Muscle of leg (tissue), 11 donors: ENCODE measurements around the gene GALNT9. TPM values are rescaled to one million over a fixed set of nuclear protein-coding genes. Genes with fewer than 3 reads are reported as not detected.
A peak's percentile ranks its signal among the peaks of the same experiment; 100 is the strongest.
"Not testable (repeated sequence)": the region's sequence is repeated elsewhere in the genome, so short reads cannot be mapped to it uniquely, and the experiment has no call there.

Experiments
- DNase-seq: peaks from one replicate; pipeline ENCODE4 v3.0.0; 2013
- H3K27ac ChIP-seq: one replicate; pipeline ENCODE4 v1.5.1; 2013; ENCODE audit warnings: mild to moderate bottlenecking, low read length, control low read depth
- H3K27me3 ChIP-seq: one replicate; pipeline ENCODE4 v1.6.1; 2013; ENCODE audit warnings: low read length; ENCODE audit not compliant: control insufficient read depth, insufficient read depth
- H3K36me3 ChIP-seq: one replicate; pipeline ENCODE4 v1.6.1; 2013; ENCODE audit warnings: low read length; ENCODE audit not compliant: control insufficient read depth, insufficient read depth
- H3K4me1 ChIP-seq: one replicate; pipeline ENCODE4 v1.6.1; 2013; ENCODE audit warnings: low read length; ENCODE audit not compliant: control insufficient read depth, insufficient read depth
- H3K4me3 ChIP-seq: one replicate; pipeline ENCODE4 v1.5.1; 2013; ENCODE audit warnings: low read length, control low read depth
- H3K9me3 ChIP-seq: replicated peaks from 2 replicates; pipeline ENCODE4 v1.6.1; 2013; ENCODE audit warnings: low read depth, low read length; ENCODE audit not compliant: control insufficient read depth
- WGBS: methylation state at CpG from one replicate; pipeline ENCODE4 v1.1.5; 2013; ENCODE audit warnings: missing lambda C conversion rate; ENCODE audit not compliant: insufficient coverage; 5-methylcytosine and 5-hydroxymethylcytosine counted together
- polyA plus RNA-seq, 8 donors: library from polyadenylated mRNA; unstranded; fragments of 120-200 nt; gene quantifications; one replicate each; pipeline versions ENCODE4 v1.2.1 to v1.2.3, GENCODE V29; 2013; ENCODE audit warnings: inconsistent platforms in 1 of 8, low replicate concordance in 1 of 8; ENCODE audit not compliant: insufficient read length in 8 of 8, insufficient read depth in 1 of 8
- total RNA-seq: library from RNA; stranded (reverse); fragments of 120-200 nt; gene quantifications from one replicate; pipeline ENCODE4 v1.2.4, GENCODE V29; 2013

The GALNT9 gene
- total and polyA plus RNA-seq, 9 donors, result 0.91 to 3.0 (median 2.0) TPM

- H3K9me3 ChIP-seq, result not testable (repeated sequence)
- H3K27me3 ChIP-seq, result peaks cover 11% of the 10 kb centered on the region
- 85% methylated on average over 5 of the region's 12 CpGs for WGBS
Observed at GRCh38 chr12:132219761-132220160, 109.6 kb downstream of the GALNT9 start.

GRCh38 chr12:132219323-132219722 lies 110.1 kb downstream of the GALNT9 start:
- H3K36me3 ChIP-seq, result no peaks in the 10 kb centered on the region
- peak overlapping the region; percentile 62 for H3K27ac ChIP-seq
- peaks cover 5% of the 10 kb centered on the region for H3K9me3 ChIP-seq
- DNase-seq, result peak; percentile 74
- peaks cover 24% of the 10 kb centered on the region for H3K4me1 ChIP-seq
- no peak overlapping the region for H3K4me3 ChIP-seq
- H3K27me3 ChIP-seq, result peaks cover 11% of the 10 kb centered on the region
- 81% methylated on average over 6 of the region's 16 CpGs for whole genome bisulfite sequencing

More at GRCh38 chr12:132219761-132220160, 109.6 kb downstream of the GALNT9 start:
- not testable (repeated sequence) for H3K4me3 ChIP-seq, H3K27ac ChIP-seq, DNase-seq, H3K36me3 ChIP-seq
- H3K4me1 ChIP-seq, result peaks cover 24% of the 10 kb centered on the region

GRCh38 chr12:132218915-132219314 lies 110.5 kb downstream of the GALNT9 start:
- H3K4me1 ChIP-seq, result peaks cover 24% of the 10 kb centered on the region
- H3K27me3 ChIP-seq, result peaks cover 14% of the 10 kb centered on the region
- H3K36me3 ChIP-seq, result no peaks in the 10 kb centered on the region
- peak overlapping the region; percentile 62 for H3K27ac ChIP-seq
- DNase-seq, result peak; percentile 43
- 80% methylated on average over 1 of the region's 13 CpGs for WGBS
- no peak overlapping the region for H3K4me3 ChIP-seq
- peaks cover 5% of the 10 kb centered on the region for H3K9me3 ChIP-seq

- Histone ChIP-seq H3K36me3 (no peaks in the 10 kb centered on the region), H3K27ac (peak overlapping the region; percentile 62), H3K9me3 (peaks cover 5% of the 10 kb centered on the region), H3K27me3 (peaks cover 14% of the 10 kb centered on the region), H3K4me3 (no peak overlapping the region), H3K4me1 (peaks cover 24% of the 10 kb centered on the region)
- WGBS, result 72% methylated on average over 14 of the region's 14 CpGs
- DNase-seq, result no peak
Observed at GRCh38 chr12:132218527-132218875, 110.9 kb downstream of the GALNT9 start.

GRCh38 chr12:132217800-132218526 lies 111.4 kb downstream of the GALNT9 start:
- WGBS, result 81% methylated on average over 6 of the region's 7 CpGs
- Histone ChIP-seq H3K4me3 (no peak overlapping the region), H3K27ac (no peak overlapping the region), H3K9me3 (peaks cover 5% of the 10 kb centered on the region), H3K36me3 (no peaks in the 10 kb centered on the region), H3K4me1 (peaks cover 24% of the 10 kb centered on the region), H3K27me3 (peaks cover 14% of the 10 kb centered on the region)
- DNase-seq, result no peak

GRCh38 chr12:132217371-132217770 lies 112.0 kb downstream of the GALNT9 start:
- Histone ChIP-seq H3K36me3 (no peaks in the 10 kb centered on the region), H3K27ac (no peak overlapping the region), H3K4me3 (no peak overlapping the region), H3K4me1 (peaks cover 20% of the 10 kb centered on the region), H3K9me3 (peaks cover 5% of the 10 kb centered on the region), H3K27me3 (peaks cover 14% of the 10 kb centered on the region)
- DNase-seq, result no peak
- WGBS, result 93% methylated on average over 1 of the region's 1 CpG

GRCh38 chr12:132216354-132216987 lies 112.9 kb downstream of the GALNT9 start:
- DNase-seq, result no peak
- H3K9me3 ChIP-seq, result peaks cover 5% of the 10 kb centered on the region
- H3K4me3 ChIP-seq, result no peak overlapping the region
- H3K4me1 ChIP-seq, result peaks cover 17% of the 10 kb centered on the region
- no peaks in the 10 kb centered on the region for H3K36me3 ChIP-seq
- no peak overlapping the region for H3K27ac ChIP-seq
- WGBS, result 74% methylated on average over 18 of the region's 21 CpGs
- H3K27me3 ChIP-seq, result peaks cover 12% of the 10 kb centered on the region

GRCh38 chr12:132215299-132215989 lies 113.9 kb downstream of the GALNT9 start:
- no peak for DNase-seq
- peaks cover 17% of the 10 kb centered on the region for H3K4me1 ChIP-seq
- peaks cover 12% of the 10 kb centered on the region for H3K27me3 ChIP-seq
- no peak overlapping the region for H3K4me3 ChIP-seq
- H3K27ac ChIP-seq, result no peak overlapping the region
- H3K36me3 ChIP-seq, result no peaks in the 10 kb centered on the region
- WGBS, result 83% methylated on average over 22 of the region's 28 CpGs
- H3K9me3 ChIP-seq, result peaks cover 3% of the 10 kb centered on the region

- no peaks in the 10 kb centered on the region for H3K36me3 ChIP-seq
- H3K27me3 ChIP-seq, result peaks cover 14% of the 10 kb centered on the region
- H3K4me3 ChIP-seq, result no peak overlapping the region
- no peak overlapping the region for H3K27ac ChIP-seq
- DNase-seq, result no peak
- peaks cover 16% of the 10 kb centered on the region for H3K4me1 ChIP-seq
- no peaks in the 10 kb centered on the region for H3K9me3 ChIP-seq
- WGBS, result 43% methylated on average over 22 of the region's 22 CpGs
Observed at GRCh38 chr12:132214891-132215290, 114.5 kb downstream of the GALNT9 start.

GRCh38 chr12:132214161-132214476 lies 115.3 kb downstream of the GALNT9 start:
- 74% methylated on average over 7 of the region's 13 CpGs for WGBS
- no peak for DNase-seq
- no peaks in the 10 kb centered on the region for H3K36me3 ChIP-seq
- peaks cover 12% of the 10 kb centered on the region for H3K4me1 ChIP-seq
- no peaks in the 10 kb centered on the region for H3K9me3 ChIP-seq
- H3K4me3 ChIP-seq, result no peak overlapping the region
- no peak overlapping the region for H3K27ac ChIP-seq
- H3K27me3 ChIP-seq, result peaks cover 16% of the 10 kb centered on the region
